ENCODE data around the gene SPTB. TPM values are rescaled to one million over a fixed set of nuclear protein-coding genes. Genes with fewer than 3 reads are reported as not detected.

SPTB gene
- total RNA-seq, 1 experiment from 2014 or later: 2.3 TPM

DNA sequence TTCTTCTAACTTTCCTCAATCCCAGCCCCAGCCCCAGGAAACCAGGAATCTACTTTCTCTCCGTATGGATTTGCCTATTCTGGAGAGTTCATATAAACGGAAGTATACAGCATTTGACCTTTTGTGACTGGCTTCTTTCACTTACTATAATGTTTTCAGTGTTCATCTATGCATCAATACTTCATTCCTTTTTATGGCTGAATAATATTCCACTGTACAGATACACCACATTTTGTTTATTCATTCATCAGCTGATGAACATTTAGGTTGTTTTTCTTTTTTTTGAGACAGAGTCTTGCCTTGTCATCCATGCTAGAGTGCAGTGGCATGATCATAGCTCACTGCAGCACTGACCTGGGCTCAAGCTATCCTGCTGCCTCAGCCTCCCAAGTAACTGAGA, 179.4 kb downstream of the SPTB start:
- peaks cover 14% of the 10 kb centered on the region; the same call in 1 of the 2 replicates for H3K4me1 ChIP-seq (ENCODE audit: insufficient read depth, low read length)
- H3K4me1 Mint-ChIP-seq: peaks cover 51 to 59% of the 10 kb centered on the region in 2 experiments
- WGBS (ENCODE audit: extremely low coverage, insufficient read length, low lambda C conversion rate): no CpG with 5 or more reads among the region's 2 CpGs

More for the DNA sequence above, 179.4 kb downstream of the SPTB start:
- H3K9me3 ChIP-seq (ENCODE audit: control insufficient read depth, low read depth, low read length): no peaks in the 10 kb centered on the region
- H4K20me1 ChIP-seq (ENCODE audit: control insufficient read depth, insufficient read depth, insufficient read length): no peaks in the 10 kb centered on the region
- no peaks in the 10 kb centered on the region for H3K79me1 ChIP-seq (ENCODE audit: insufficient read depth, low read depth, low read length, poor library complexity, severe bottlenecking)
- Mint-ChIP-seq H3K27ac (peak overlapping the region in 2 of 3 experiments; percentile 63 to 91; a peak in 3 of 7 replicates), H3K36me3 (ENCODE audit: insufficient read depth in 1 of 3, low read depth in 3 of 3) (no peaks in the 10 kb centered on the region), H3K4me3 (peak overlapping the region in 1 of 2 experiments; percentile 3; a peak in 1 of 5 replicates), H3K9me3 (peaks cover 0 to 3% of the 10 kb centered on the region in 2 experiments; a peak in 1 of 5 replicates), H3K27me3 (ENCODE audit: low read depth) (peaks cover 3% of the 10 kb centered on the region; the same call in 1 of the 2 replicates)
- no peak overlapping the region for H2AK5ac ChIP-seq (ENCODE audit: insufficient read length, low read length)
- H4K5ac ChIP-seq (ENCODE audit: insufficient read length, low read depth, low read length): no peak overlapping the region
- no peak overlapping the region for H3K56ac ChIP-seq (ENCODE audit: insufficient read length, low read depth, low read length)
- H3K23ac ChIP-seq (ENCODE audit: insufficient read length, low read depth, low read length): no peak overlapping the region
- H2BK5ac ChIP-seq (ENCODE audit: insufficient read length, low read length): no peak overlapping the region
- H3K4ac ChIP-seq (ENCODE audit: low read depth, low read length): no peak overlapping the region
- H2BK15ac ChIP-seq (ENCODE audit: low read depth, low read length): no peak overlapping the region
- H3K79me2 ChIP-seq (ENCODE audit: insufficient read depth, low read length): no peaks in the 10 kb centered on the region; the same call in 1 of the 2 replicates
- H3K23me2 ChIP-seq (ENCODE audit: insufficient read length, low read depth, low read length, poor library complexity, severe bottlenecking): peaks cover 19% of the 10 kb centered on the region
- H4K91ac ChIP-seq (ENCODE audit: insufficient read length, low read depth, low read length): no peak overlapping the region
- H3K27me3 ChIP-seq (ENCODE audit: insufficient read depth, low read length): no peaks in the 10 kb centered on the region
- TF ChIP-seq, protein P1, sequence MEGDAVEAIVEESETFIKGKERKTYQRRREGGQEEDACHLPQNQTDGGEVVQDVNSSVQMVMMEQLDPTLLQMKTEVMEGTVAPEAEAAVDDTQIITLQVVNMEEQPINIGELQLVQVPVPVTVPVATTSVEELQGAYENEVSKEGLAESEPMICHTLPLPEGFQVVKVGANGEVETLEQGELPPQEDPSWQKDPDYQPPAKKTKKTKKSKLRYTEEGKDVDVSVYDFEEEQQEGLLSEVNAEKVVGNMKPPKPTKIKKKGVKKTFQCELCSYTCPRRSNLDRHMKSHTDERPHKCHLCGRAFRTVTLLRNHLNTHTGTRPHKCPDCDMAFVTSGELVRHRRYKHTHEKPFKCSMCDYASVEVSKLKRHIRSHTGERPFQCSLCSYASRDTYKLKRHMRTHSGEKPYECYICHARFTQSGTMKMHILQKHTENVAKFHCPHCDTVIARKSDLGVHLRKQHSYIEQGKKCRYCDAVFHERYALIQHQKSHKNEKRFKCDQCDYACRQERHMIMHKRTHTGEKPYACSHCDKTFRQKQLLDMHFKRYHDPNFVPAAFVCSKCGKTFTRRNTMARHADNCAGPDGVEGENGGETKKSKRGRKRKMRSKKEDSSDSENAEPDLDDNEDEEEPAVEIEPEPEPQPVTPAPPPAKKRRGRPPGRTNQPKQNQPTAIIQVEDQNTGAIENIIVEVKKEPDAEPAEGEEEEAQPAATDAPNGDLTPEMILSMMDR (conservative IDR thresholded peaks at IDR 0.05): no peak
- no peak overlapping the region for H2BK12ac ChIP-seq (ENCODE audit: insufficient read length, low read depth, low read length)
- no peak overlapping the region for H4K8ac ChIP-seq (replicated peaks; ENCODE audit: insufficient read length, low read depth, low read length)
- H3K14ac ChIP-seq (ENCODE audit: insufficient read depth, low read length): no peak overlapping the region
- H2AFZ ChIP-seq (ENCODE audit: low read length): no peak overlapping the region
- no peak overlapping the region for H3K27ac ChIP-seq (ENCODE audit: insufficient read length, low read depth, low read length)
- H2BK120ac ChIP-seq (ENCODE audit: low read depth, low read length, poor library complexity, severe bottlenecking): no peak overlapping the region
- H3K9ac ChIP-seq (ENCODE audit: extremely low read depth, insufficient read length, low read length): no peak overlapping the region
- no peak overlapping the region for H3K4me2 ChIP-seq (ENCODE audit: insufficient read depth, insufficient read length, low read length)
- no peak overlapping the region for H3K18ac ChIP-seq (ENCODE audit: insufficient read length, low read depth, low read length)
- H2BK20ac ChIP-seq (ENCODE audit: low read depth, low read length, poor library complexity, severe bottlenecking): no peak overlapping the region
- H3T11ph ChIP-seq (ENCODE audit: low read length): no peak overlapping the region
- DNase-seq: no peak
